A673 (cell line): ENCODE results near the gene PHF2. TPM values are rescaled to one million over a fixed set of nuclear protein-coding genes. Genes with fewer than 3 reads are reported as not detected.

Experiments used
- BruUV-seq: library from RNA; stranded (reverse); fragments of 400-500 nt; replicated peaks from 2 replicates; lab custom pipeline; 2021; lab: Mats Ljungman, UMichigan
- CTCF ChIA-PET: fragments of 300-600 bp; sonication (Branson Sonifier 250); formaldehyde crosslinking; loops from one replicate; lab custom pipeline; 2022; ENCODE audit warnings: antibody characterized with exemption; lab: Charles Lee
- POLR2A ChIA-PET: fragments of 300-600 bp; sonication (Branson Sonifier 250); formaldehyde crosslinking; loops from one replicate; lab custom pipeline; 2022; ENCODE audit warnings: antibody characterized with exemption; ENCODE audit not compliant: low non-redundant PET; lab: Charles Lee
- DNase-seq: peaks from one replicate; pipeline ENCODE4 v3.0.0-alpha.2; 2015; ENCODE audit warnings: low spot score
- H3K27ac ChIP-seq: fragments of 200-600 bp; sonication (generic); 2 replicates; pipeline ENCODE4 v1.5.1; 2016; ENCODE audit warnings: mixed run types, low read depth, mild to moderate bottlenecking, mixed read lengths, antibody characterized with exemption, low read length; ENCODE audit not compliant: poor library complexity, severe bottlenecking
- H3K27me3 ChIP-seq: fragments of 200-600 bp; sonication (generic); replicated peaks from 2 replicates; pipeline ENCODE4 v1.6.1; 2017; ENCODE audit warnings: mixed run types, low read depth, mild to moderate bottlenecking, mixed read lengths, antibody characterized with exemption, low read length; ENCODE audit not compliant: insufficient read depth, poor library complexity
- H3K36me3 ChIP-seq: fragments of 200-600 bp; sonication (generic); 2 replicates; pipeline ENCODE4 v1.6.1; 2016; ENCODE audit warnings: mixed run types, mild to moderate bottlenecking, mixed read lengths, antibody characterized with exemption, low read length; ENCODE audit not compliant: insufficient read depth, poor library complexity, severe bottlenecking
- H3K4me1 ChIP-seq: fragments of 200-600 bp; sonication (generic); 2 replicates; pipeline ENCODE4 v1.6.1; 2017; ENCODE audit warnings: mixed run types, mild to moderate bottlenecking, mixed read lengths, antibody characterized with exemption, low read length; ENCODE audit not compliant: insufficient read depth, poor library complexity, severe bottlenecking
- H3K4me3 ChIP-seq: fragments of 200-600 bp; sonication (generic); 2 replicates; pipeline ENCODE4 v1.5.1; 2016; ENCODE audit warnings: low read depth, mixed run types, mild to moderate bottlenecking, mixed read lengths, low read length; ENCODE audit not compliant: poor library complexity, severe bottlenecking
- H3K9me3 ChIP-seq: fragments of 200-600 bp; sonication (generic); 2 replicates; pipeline ENCODE4 v1.6.1; 2016; ENCODE audit warnings: mixed run types, low read depth, mild to moderate bottlenecking, mixed read lengths, antibody characterized with exemption, low read length; ENCODE audit not compliant: poor library complexity, severe bottlenecking
- CTCF ChIP-seq: fragments of 300-800, 200-600 bp; sonication (generic); conservative IDR thresholded peaks from 2 replicates; pipeline ENCODE4 v1.5.1; 2017; ENCODE audit warnings: low read depth, mild to moderate bottlenecking, antibody characterized with exemption, low read length, moderate library complexity, mixed read lengths
- EZH2 ChIP-seq: fragments of 200-600 bp; sonication (generic); IDR thresholded peaks from 2 replicates; pipeline ENCODE4 v1.6.1; 2017; ENCODE audit warnings: borderline replicate concordance, low read depth, mild to moderate bottlenecking, mixed read lengths, antibody characterized with exemption, low read length; ENCODE audit not compliant: poor library complexity, severe bottlenecking
- intact Hi-C: fragments of 100-400 bp; cut with micrococcal nuclease; formaldehyde crosslinking; loops from one replicate; pipeline ENCODE4 v1.10.0; 2022; ENCODE audit not compliant: unreplicated experiment
- total RNA-seq: library from RNA; stranded (reverse); gene quantifications from 2 replicates; pipeline ENCODE4 v1.2.3, GENCODE V29; 2021

Gene PHF2
- total RNA-seq, 1 experiment from 2014 or later: 32.7 TPM

GRCh38 chr9:93623753-93624152 is 47.4 kb downstream of the PHF2 start:
- Histone ChIP-seq H3K4me1 (no peaks in the 10 kb centered on the region), H3K36me3 (no peaks in the 10 kb centered on the region), H3K9me3 (peaks cover 7% of the 10 kb centered on the region), H3K4me3 (no peak overlapping the region), H3K27me3 (no peaks in the 10 kb centered on the region), H3K27ac (no peak overlapping the region)
- TF ChIP-seq CTCF: no peak
- TF ChIP-seq EZH2: no peak
- no TSS peak for BruUV-seq
- CTCF ChIA-PET: no interaction called here
- intact Hi-C loops: no loop called here
- DNase-seq: no peak
- POLR2A ChIA-PET: no interaction called here

- Histone ChIP-seq H3K36me3 (no peaks in the 10 kb centered on the region), H3K9me3 (peaks cover 7% of the 10 kb centered on the region), H3K4me1 (no peaks in the 10 kb centered on the region), H3K4me3 (no peak overlapping the region), H3K27me3 (no peaks in the 10 kb centered on the region), H3K27ac (no peak overlapping the region)
- TF ChIP-seq EZH2: no peak
- TF ChIP-seq CTCF: no peak
- DNase-seq: no peak
- CTCF ChIA-PET: no interaction called here
- POLR2A ChIA-PET: no interaction called here
- intact Hi-C loops: no loop called here
- no TSS peak for BruUV-seq
Observed at GRCh38 chr9:93624431-93624834, 48.0 kb downstream of the PHF2 start.

- TF ChIP-seq EZH2 (no peak), CTCF (no peak)
Observed at GRCh38 chr9:93624977-93625376, 48.6 kb downstream of the PHF2 start.

More at GRCh38 chr9:93624977-93625376, 48.6 kb downstream of the PHF2 start:
- CTCF ChIA-PET: no interaction called here
- no peak for DNase-seq
- H3K4me3 ChIP-seq: no peak overlapping the region
- BruUV-seq: no TSS peak
- no peak overlapping the region for H3K27ac ChIP-seq
- H3K4me1 ChIP-seq: no peaks in the 10 kb centered on the region
- H3K36me3 ChIP-seq: no peaks in the 10 kb centered on the region
- intact Hi-C loops: no loop called here
- peaks cover 7% of the 10 kb centered on the region for H3K9me3 ChIP-seq
- POLR2A ChIA-PET: no interaction called here
- no peaks in the 10 kb centered on the region for H3K27me3 ChIP-seq
